ENCODE data around the gene MMP1.

GRCh38 chr11:102810950-102811660 lies 13.1 kb upstream of the MMP1 start:
- TF ChIP-seq GATA2 (IDR thresholded peaks at IDR 0.05; ENCODE audit: low read depth, low read length) = no peak
- TF ChIP-seq GATA3 (IDR thresholded peaks at IDR 0.05; ENCODE audit: low read depth, low read length) = no peak

Data from SH-SY5Y (cell line).